ENCODE results near the gene NARF. TPM values are rescaled to one million over a fixed set of nuclear protein-coding genes. Genes with fewer than 3 reads are reported as not detected.

Gene NARF
- total and polyA plus RNA-seq, 2 of the 8 experiments (the other 6 are each of a cell fraction or from before 2014, with no cell fraction given) = 97.4 to 131 TPM

DNA sequence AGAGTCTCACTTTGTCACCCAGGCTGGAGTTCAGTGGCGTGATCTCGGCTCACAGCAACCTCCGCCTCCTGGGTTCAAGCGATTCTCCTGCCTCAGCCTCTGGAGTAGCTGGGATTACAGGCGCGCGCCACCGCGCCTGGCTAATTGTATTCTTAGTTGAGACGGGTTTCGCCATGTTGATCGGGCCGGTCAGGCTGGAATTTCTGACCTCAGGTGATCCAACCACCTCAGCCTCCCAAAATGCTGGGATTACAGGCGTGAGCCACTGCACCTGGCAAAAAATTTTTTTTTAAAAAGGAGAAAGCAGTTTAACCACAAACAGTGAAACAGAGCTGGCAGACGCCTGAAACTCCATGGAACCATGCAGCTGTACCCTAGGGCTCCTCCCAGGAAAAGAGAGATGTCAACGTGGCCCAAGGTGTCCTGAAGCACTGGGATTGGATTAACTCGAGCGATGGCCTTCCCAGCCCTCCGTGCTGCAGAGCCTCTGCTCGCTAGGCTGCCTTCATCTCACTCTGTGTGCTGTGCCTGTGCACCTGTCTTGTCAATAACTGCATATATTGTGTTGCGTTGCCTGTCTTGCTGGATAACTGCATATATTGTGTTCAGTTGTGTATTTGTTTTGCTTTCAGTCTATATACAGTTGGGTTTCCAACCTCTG is 31.4 kb downstream of the NARF start:
- Histone ChIP-seq H3K27me3 (replicated peaks in 1 of 4; ENCODE audit: control insufficient read depth in 3 of 4, extremely low read depth in 1 of 4, insufficient read depth in 3 of 4, low read length in 3 of 4) (no peaks in the 10 kb centered on the region), H3K4ac (replicated peaks; ENCODE audit: insufficient read length, low read depth, low read length) (no peak overlapping the region), H2BK12ac (ENCODE audit: low read depth, low read length) (no peak overlapping the region), H3K4me1 (replicated peaks in 1 of 4; ENCODE audit: control insufficient read depth in 3 of 4, insufficient read depth in 4 of 4, low read length in 3 of 4) (peaks cover 0 to 3% (median 0%) of the 10 kb centered on the region in 4 experiments; a peak in 2 of 7 replicates), H3K4me3 (ENCODE audit: extremely low read depth in 1 of 4, insufficient read depth in 2 of 4, low read depth in 3 of 4, low read length in 4 of 4) (no peak overlapping the region), H3K4me2 (ENCODE audit: insufficient read depth in 1 of 2, low read depth in 2 of 2, low read length in 2 of 2) (no peak overlapping the region), H3K9ac (replicated peaks in 1 of 4; ENCODE audit: extremely low read depth in 1 of 4, low read depth in 3 of 4, low read length in 3 of 4) (no peak overlapping the region), H3K36me3 (ENCODE audit: control insufficient read depth in 2 of 4, insufficient read depth in 4 of 4, low read length in 3 of 4) (peaks cover 7 to 27% (median 19%) of the 10 kb centered on the region in 4 experiments; a peak in 6 of 8 replicates), H3K9me3 (ENCODE audit: insufficient read depth in 2 of 2, low read depth in 1 of 2, low read length in 1 of 2) (no peaks in the 10 kb centered on the region), H2BK15ac (ENCODE audit: low read length) (no peak overlapping the region), H3K18ac (ENCODE audit: extremely low read depth, low read length) (no peak overlapping the region), H3K79me1 (ENCODE audit: low read depth, low read length) (no peaks in the 10 kb centered on the region), H4K5ac (ENCODE audit: insufficient read length, low read depth, low read length) (no peak overlapping the region), H4K8ac (ENCODE audit: extremely low read depth, insufficient read depth, low read length) (no peak overlapping the region), H2BK5ac (ENCODE audit: low read depth, low read length) (no peak overlapping the region), H4K20me1 (replicated peaks in 1 of 2; ENCODE audit: control insufficient read depth in 1 of 2, insufficient read depth in 2 of 2, low read length in 2 of 2) (peaks cover 0 to 1% of the 10 kb centered on the region in 2 experiments), H2AK5ac (ENCODE audit: low read depth, low read length) (no peak overlapping the region), H3K23ac (ENCODE audit: insufficient read length) (no peak overlapping the region), H3K27ac (ENCODE audit: low read depth, low read length) (no peak overlapping the region), H3K23me2 (ENCODE audit: low read depth, low read length) (no peaks in the 10 kb centered on the region), H3K56ac (replicated peaks; ENCODE audit: insufficient read length, low read depth, low read length) (no peak overlapping the region), H4K91ac (replicated peaks; ENCODE audit: insufficient read length, low read length) (no peak overlapping the region), H2BK120ac (replicated peaks; ENCODE audit: low read depth, low read length) (no peak overlapping the region), H3K79me2 (ENCODE audit: control insufficient read depth in 1 of 2, insufficient read depth in 2 of 2, low read length in 2 of 2) (no peaks in the 10 kb centered on the region), H2AFZ (ENCODE audit: low read length) (no peak overlapping the region), H3K14ac (ENCODE audit: insufficient read length) (no peak overlapping the region), H2BK20ac (ENCODE audit: low read length) (no peak overlapping the region)
- WGBS, 2 experiments (ENCODE audit: extremely low coverage in 1 of 2, insufficient coverage in 1 of 2, insufficient read length in 1 of 2, insufficient replicate concordance in 2 of 2, low coverage in 1 of 2, low lambda C conversion rate in 2 of 2, missing lambda C conversion rate in 1 of 2) = 93% methylated on average over 21 of the region's 21 CpGs; no CpG with 5 or more reads in 1 of the 2 experiments
- DNase-seq (ENCODE audit: low read depth in 1 of 2, low spot score in 2 of 2) (no peak), FAIRE-seq (no peak)
- POLR2A ChIA-PET (ENCODE audit: partially characterized antibody) = interaction anchor here (1.0 to 1.4 kb wide), 2 partner anchors 12 to 91 kb away, joined by 4 to 7 read pairs; no protein-coding TSS in a partner anchor
- CTCF ChIA-PET (ENCODE audit: partially characterized antibody) = no interaction called here
- TF ChIP-seq SP1 (IDR thresholded peaks at IDR 0.05; ENCODE audit: low read depth, low read length) (no peak), BRCA1 (IDR thresholded peaks at IDR 0.05; ENCODE audit: low read depth, low read length) (no peak), SIN3A (conservative IDR thresholded peaks at IDR 0.05 in 1 of 2, IDR thresholded peaks at IDR 0.05 in 1 of 2; ENCODE audit: low read depth in 1 of 2, low read length in 2 of 2) (no peak), CHD1 (IDR thresholded peaks at IDR 0.05; ENCODE audit: low read depth, low read length) (no peak), NANOG (IDR thresholded peaks at IDR 0.05; ENCODE audit: insufficient read depth, low read depth, low read length, poor library complexity, severe bottlenecking) (no peak), KDM4A (IDR thresholded peaks at IDR 0.05; ENCODE audit: low read depth, low read length, severe bottlenecking) (no peak), NRF1 (IDR thresholded peaks at IDR 0.05; ENCODE audit: low read depth, low read length) (no peak), HDAC2 (IDR thresholded peaks at IDR 0.05; ENCODE audit: borderline replicate concordance in 1 of 2, low read depth in 2 of 2, low read length in 2 of 2) (no peak), CTBP2 (IDR thresholded peaks at IDR 0.05; ENCODE audit: borderline replicate concordance, insufficient read depth, insufficient read length, low read length) (no peak), MAX (IDR thresholded peaks at IDR 0.05) (no peak), KDM5A (IDR thresholded peaks at IDR 0.05; ENCODE audit: low read length) (no peak), GTF2F1 (IDR thresholded peaks at IDR 0.05; ENCODE audit: borderline replicate concordance, low read depth, low read length) (no peak)
